Activated CD4-positive, alpha-beta T cell treated with anti-CD3 and anti-CD28 coated beads, Interleukin-2, amount 10 ng/mL, durations not matched to agents 7 days and 5 days (primary cell): Measurements from ENCODE around the gene FAM89A. TPM values are rescaled to one million over a fixed set of nuclear protein-coding genes. Genes with fewer than 3 reads are reported as not detected.

Source experiments
- CTCF ChIA-PET: fragments of 350-600 bp; sonication (Branson Sonifier 250); formaldehyde crosslinking; loops from one replicate; lab custom pipeline; 2021; ENCODE audit warnings: antibody characterized with exemption; lab: Charles Lee
- POLR2A ChIA-PET: fragments of 350-600 bp; sonication (Branson Sonifier 250); formaldehyde crosslinking; loops from one replicate; lab custom pipeline; 2021; ENCODE audit warnings: antibody characterized with exemption; lab: Charles Lee
- DNase-seq: peaks from one replicate; pipeline ENCODE4 v3.0.0-alpha.2; 2020
- H3K27ac Mint-ChIP-seq: one replicate; pipeline ENCODE4 v1.8.0; 2021; ENCODE audit warnings: mild to moderate bottlenecking, moderate library complexity, mixed read lengths
- H3K27me3 Mint-ChIP-seq: one replicate; pipeline ENCODE4 v1.8.0; 2021; ENCODE audit warnings: mixed read lengths
- H3K36me3 Mint-ChIP-seq: one replicate; pipeline ENCODE4 v1.8.0; 2021; ENCODE audit warnings: low read depth, mixed read lengths
- H3K4me1 Mint-ChIP-seq: one replicate; pipeline ENCODE4 v1.8.0; 2021; ENCODE audit warnings: mixed read lengths
- H3K4me3 Mint-ChIP-seq: one replicate; pipeline ENCODE4 v1.8.0; 2021; ENCODE audit warnings: mild to moderate bottlenecking, moderate library complexity, mixed read lengths
- H3K9me3 Mint-ChIP-seq: one replicate; pipeline ENCODE4 v1.8.0; 2021; ENCODE audit warnings: mixed read lengths
- total RNA-seq, 2 experiments: library from RNA; stranded (reverse); gene quantifications; one replicate each; pipeline ENCODE4 v1.2.3, GENCODE V29; 2021

FAM89A gene
- total RNA-seq, result 1 to 10 TPM; 5.0 to 5.5 TPM

GRCh38 chr1:231040019-231040799 lies at the start of gene FAM89A:
Gene FAM89A, minus strand, starts transcription at chr1:231040254. Its CDS starts 43 bp downstream, at chr1:231040211.
- DNase-seq, result peak; percentile 68

GRCh38 chr1:231084353-231084752 lies 44.3 kb upstream of the FAM89A start:
- ChIA-PET POLR2A (no interaction called here), CTCF (interaction anchor here (1.2 to 1.4 kb wide), 2 partner anchors 10 to 11 kb away, joined by 4 to 6 read pairs; no protein-coding TSS in a partner anchor)
- Mint-ChIP-seq H3K4me1 (no peaks in the 10 kb centered on the region), H3K27me3 (peaks cover 17% of the 10 kb centered on the region), H3K9me3 (peaks cover 3% of the 10 kb centered on the region), H3K4me3 (no peak overlapping the region), H3K36me3 (no peaks in the 10 kb centered on the region), H3K27ac (no peak overlapping the region)
- no peak for DNase-seq

More at GRCh38 chr1:231040019-231040799, at the start of gene FAM89A:
- ChIA-PET POLR2A (interaction anchor here (0.6 kb wide), 1 partner anchor 297 kb away, joined by 4 read pairs; the partner anchor contains the start of gene EXOC8), CTCF (interaction anchor here (0.9 to 1.0 kb wide), 2 partner anchors 19 to 47 kb away, joined by 4 read pairs; no protein-coding TSS in a partner anchor)
- Mint-ChIP-seq H3K4me3 (peak within 1 kb of the TSS; percentile 71), H3K9me3 (peaks cover 3% of the 10 kb centered on the region), H3K36me3 (peaks cover 5% of the 10 kb centered on the region), H3K27ac (peak within 1 kb of the TSS; percentile 14), H3K27me3 (peaks cover 21% of the 10 kb centered on the region), H3K4me1 (peaks cover 33% of the 10 kb centered on the region)

GRCh38 chr1:231079163-231079562 lies 39.1 kb upstream of the FAM89A start:
- H3K36me3 Mint-ChIP-seq, result no peaks in the 10 kb centered on the region
- no peak overlapping the region for H3K27ac Mint-ChIP-seq
- H3K4me3 Mint-ChIP-seq, result no peak overlapping the region
- H3K9me3 Mint-ChIP-seq, result peaks cover 3% of the 10 kb centered on the region
- CTCF ChIA-PET, result no interaction called here
- no peak for DNase-seq
- H3K4me1 Mint-ChIP-seq, result no peaks in the 10 kb centered on the region
- H3K27me3 Mint-ChIP-seq, result peaks cover 7% of the 10 kb centered on the region
- POLR2A ChIA-PET, result no interaction called here

- no peak for DNase-seq
- H3K36me3 Mint-ChIP-seq, result no peaks in the 10 kb centered on the region
- no peak overlapping the region for H3K4me3 Mint-ChIP-seq
- peaks cover 3% of the 10 kb centered on the region for H3K9me3 Mint-ChIP-seq
- no peaks in the 10 kb centered on the region for H3K4me1 Mint-ChIP-seq
- peaks cover 7% of the 10 kb centered on the region for H3K27me3 Mint-ChIP-seq
- no peak overlapping the region for H3K27ac Mint-ChIP-seq
- POLR2A ChIA-PET, result no interaction called here
- CTCF ChIA-PET, result no interaction called here
These were observed 38.2 kb upstream of the FAM89A start for GRCh38 chr1:231078250-231078649.

- DNase-seq, result no peak
- CTCF ChIA-PET, result interaction anchor here (0.6 kb wide), 1 partner anchor 9 kb away, joined by 3 read pairs; no protein-coding TSS in a partner anchor
- H3K4me1 Mint-ChIP-seq, result peaks cover 2% of the 10 kb centered on the region
- POLR2A ChIA-PET, result no interaction called here
- H3K4me3 Mint-ChIP-seq, result no peak overlapping the region
- H3K9me3 Mint-ChIP-seq, result peaks cover 3% of the 10 kb centered on the region
- no peak overlapping the region for H3K27ac Mint-ChIP-seq
- H3K27me3 Mint-ChIP-seq, result peaks cover 7% of the 10 kb centered on the region
- H3K36me3 Mint-ChIP-seq, result no peaks in the 10 kb centered on the region
These were observed 36.7 kb upstream of the FAM89A start for GRCh38 chr1:231076802-231077201.

- ChIA-PET POLR2A (no interaction called here), CTCF (no interaction called here)
- no peaks in the 10 kb centered on the region for H3K9me3 Mint-ChIP-seq
- H3K4me3 Mint-ChIP-seq, result no peak overlapping the region
- no peak overlapping the region for H3K27ac Mint-ChIP-seq
- H3K36me3 Mint-ChIP-seq, result no peaks in the 10 kb centered on the region
- no peak for DNase-seq
- H3K27me3 Mint-ChIP-seq, result no peaks in the 10 kb centered on the region
- H3K4me1 Mint-ChIP-seq, result peaks cover 2% of the 10 kb centered on the region
These were observed 35.4 kb upstream of the FAM89A start for GRCh38 chr1:231075497-231075896.

GRCh38 chr1:231075020-231075419 lies 35.0 kb upstream of the FAM89A start:
- H3K4me1 Mint-ChIP-seq, result peaks cover 2% of the 10 kb centered on the region

GRCh38 chr1:231074046-231074445 lies 34.0 kb upstream of the FAM89A start:
- Mint-ChIP-seq H3K27ac (no peak overlapping the region), H3K9me3 (no peaks in the 10 kb centered on the region), H3K27me3 (no peaks in the 10 kb centered on the region), H3K4me1 (peaks cover 2% of the 10 kb centered on the region), H3K36me3 (no peaks in the 10 kb centered on the region), H3K4me3 (no peak overlapping the region)
- POLR2A ChIA-PET, result no interaction called here
- CTCF ChIA-PET, result no interaction called here
- no peak for DNase-seq

More at GRCh38 chr1:231075020-231075419, 35.0 kb upstream of the FAM89A start:
- DNase-seq, result no peak
- CTCF ChIA-PET, result no interaction called here
- POLR2A ChIA-PET, result no interaction called here
- H3K27ac Mint-ChIP-seq, result no peak overlapping the region
- no peaks in the 10 kb centered on the region for H3K36me3 Mint-ChIP-seq
- no peak overlapping the region for H3K4me3 Mint-ChIP-seq
- H3K27me3 Mint-ChIP-seq, result no peaks in the 10 kb centered on the region
- H3K9me3 Mint-ChIP-seq, result no peaks in the 10 kb centered on the region

GRCh38 chr1:231073331-231073730 lies 33.3 kb upstream of the FAM89A start:
- DNase-seq, result no peak
- peaks cover 2% of the 10 kb centered on the region for H3K4me1 Mint-ChIP-seq
- POLR2A ChIA-PET, result no interaction called here
- no peaks in the 10 kb centered on the region for H3K27me3 Mint-ChIP-seq
- no peak overlapping the region for H3K27ac Mint-ChIP-seq
- H3K9me3 Mint-ChIP-seq, result no peaks in the 10 kb centered on the region
- no peaks in the 10 kb centered on the region for H3K36me3 Mint-ChIP-seq
- no peak overlapping the region for H3K4me3 Mint-ChIP-seq
- CTCF ChIA-PET, result interaction anchor here (1.6 kb wide), 1 partner anchor 11 kb away, joined by 4 read pairs; no protein-coding TSS in a partner anchor

GRCh38 chr1:231072502-231073094 lies 32.5 kb upstream of the FAM89A start:
- no peak overlapping the region for H3K4me3 Mint-ChIP-seq
- no peak for DNase-seq
- CTCF ChIA-PET, result interaction anchor here (1.6 kb wide), 1 partner anchor 12 kb away, joined by 4 read pairs; no protein-coding TSS in a partner anchor
- POLR2A ChIA-PET, result no interaction called here
- H3K36me3 Mint-ChIP-seq, result no peaks in the 10 kb centered on the region
- no peaks in the 10 kb centered on the region for H3K9me3 Mint-ChIP-seq
- peaks cover 2% of the 10 kb centered on the region for H3K4me1 Mint-ChIP-seq
- H3K27ac Mint-ChIP-seq, result no peak overlapping the region
- no peaks in the 10 kb centered on the region for H3K27me3 Mint-ChIP-seq

- H3K4me1 Mint-ChIP-seq, result peaks cover 2% of the 10 kb centered on the region
- H3K36me3 Mint-ChIP-seq, result no peaks in the 10 kb centered on the region
- no peaks in the 10 kb centered on the region for H3K9me3 Mint-ChIP-seq
- ChIA-PET POLR2A (no interaction called here), CTCF (interaction anchor here (1.6 kb wide), 1 partner anchor 12 kb away, joined by 4 read pairs; no protein-coding TSS in a partner anchor)
- H3K4me3 Mint-ChIP-seq, result no peak overlapping the region
- DNase-seq, result no peak
- H3K27ac Mint-ChIP-seq, result no peak overlapping the region
- no peaks in the 10 kb centered on the region for H3K27me3 Mint-ChIP-seq
These were observed 32.0 kb upstream of the FAM89A start for GRCh38 chr1:231072041-231072440.

GRCh38 chr1:231070758-231071444 lies 30.8 kb upstream of the FAM89A start:
- ChIA-PET POLR2A (no interaction called here), CTCF (no interaction called here)
- DNase-seq, result no peak

More at GRCh38 chr1:231070758-231071444, 30.8 kb upstream of the FAM89A start:
- no peaks in the 10 kb centered on the region for H3K36me3 Mint-ChIP-seq
- no peak overlapping the region for H3K4me3 Mint-ChIP-seq
- H3K4me1 Mint-ChIP-seq, result peaks cover 2% of the 10 kb centered on the region
- H3K27me3 Mint-ChIP-seq, result no peaks in the 10 kb centered on the region
- H3K9me3 Mint-ChIP-seq, result no peaks in the 10 kb centered on the region
- H3K27ac Mint-ChIP-seq, result no peak overlapping the region
